K562 (cell line): Measurements from ENCODE around the gene OTULIN. TPM values are rescaled to one million over a fixed set of nuclear protein-coding genes. Genes with fewer than 3 reads are reported as not detected.
A peak's percentile ranks its signal among the peaks of the same experiment; 100 is the strongest.

Experiments used
- ATAC-seq: fragments of 200-7000 bp; cut with Tn5 transposase; 3 replicates; pipeline ENCODE4 v1.9.1; 2020; ENCODE audit warnings: moderate library complexity
- BruUV-seq: library from RNA; stranded (reverse); fragments of 400-500 nt; replicated peaks from 2 replicates; lab custom pipeline; 2021; lab: Mats Ljungman, UMichigan
- CTCF ChIA-PET: fragments of 300-600 bp; formaldehyde crosslinking; extraction: SDS; loops from one replicate; lab custom pipeline; 2021; ENCODE audit warnings: low intra/inter-chr PET ratio; lab: Yijun Ruan, JAX
- POLR2A ChIA-PET: fragments of 300-600, 350-650 bp; sonication (Branson Sonifier 250); formaldehyde crosslinking; extraction: SDS; loops from one replicate; lab custom pipeline; 2021; ENCODE audit warnings: antibody characterized with exemption, inconsistent platforms; lab: Yijun Ruan, JAX
- DNase-seq, 4 experiments: peaks; one replicate each; pipeline versions ENCODE4 v3.0.0 to v3.0.0-alpha.2; 2011 to 2018; ENCODE audit warnings: low spot score in 3 of 4, mixed read lengths in 3 of 4; ENCODE audit errors: extremely low read depth in 1 of 4
- FAIRE-seq: peaks from 2 replicates; lab custom pipeline; 2011; peaks lifted over from hg19 to GRCh38; lab: Jason Lieb, UNC
- H2AFZ ChIP-seq: 2 replicates; pipeline ENCODE4 v1.6.0; 2011; ENCODE audit warnings: low read depth, low read length, control low read depth, inconsistent platforms
- H3K27ac ChIP-seq: fragments of 200-600 bp; 3 replicates; pipeline ENCODE4 v1.8.0; 2011; ENCODE audit warnings: low read depth, mild to moderate bottlenecking, control low read depth, inconsistent platforms, low read length, moderate library complexity, mixed read lengths; ENCODE audit errors: extremely low read depth
- H3K27me3 ChIP-seq, 2 experiments: fragments of 300-600 bp in 1 of 2; 2 replicates in 1 of 2; 3 replicates in 1 of 2; pipeline versions ENCODE4 v1.6.0 to v1.8.0; 2011; ENCODE audit warnings: inconsistent platforms in 2 of 2, low read length in 2 of 2, mild to moderate bottlenecking in 1 of 2, mixed read lengths in 1 of 2, moderate library complexity in 1 of 2; ENCODE audit not compliant: control insufficient read depth in 2 of 2, insufficient read depth in 2 of 2
- H3K36me3 ChIP-seq: fragments of 300-600 bp; 3 replicates; pipeline ENCODE4 v1.8.0; 2011; ENCODE audit warnings: mild to moderate bottlenecking, low read length, inconsistent platforms; ENCODE audit not compliant: control insufficient read depth, insufficient read depth
- H3K4me1 ChIP-seq, 2 experiments: fragments of 200-600 bp in 1 of 2; replicated peaks in 1 of 2; 2 replicates in 1 of 2; 3 replicates in 1 of 2; pipeline versions ENCODE4 v1.5.1 to v1.8.0; 2011; ENCODE audit warnings: inconsistent platforms in 2 of 2, low read length in 2 of 2, mild to moderate bottlenecking in 1 of 2, mixed read lengths in 1 of 2, moderate library complexity in 1 of 2; ENCODE audit not compliant: control insufficient read depth in 2 of 2, insufficient read depth in 2 of 2
- H3K4me2 ChIP-seq: 2 replicates; pipeline ENCODE4 v1.6.1; 2011; ENCODE audit warnings: low read length, control low read depth, inconsistent platforms, mixed read lengths; ENCODE audit not compliant: insufficient read depth
- H3K4me3 ChIP-seq: fragments of 200-600 bp; sonication (generic), shearing (Covaris generic); 2 replicates; pipeline ENCODE4 v1.5.1; 2016; ENCODE audit warnings: control low read depth, inconsistent platforms
- H3K79me2 ChIP-seq: fragments of 200-600 bp; 3 replicates; pipeline ENCODE4 v1.8.0; 2011; ENCODE audit warnings: low read length, inconsistent platforms; ENCODE audit not compliant: control insufficient read depth, insufficient read depth
- H3K9ac ChIP-seq, 2 experiments: 2 replicates each; pipeline versions ENCODE4 v1.6.0 to v1.6.1; 2011; ENCODE audit warnings: low read depth in 2 of 2, low read length in 2 of 2, control low read depth in 1 of 2, inconsistent platforms in 1 of 2, mild to moderate bottlenecking in 1 of 2, mixed read lengths in 1 of 2; ENCODE audit not compliant: insufficient read depth in 1 of 2
- H3K9me1 ChIP-seq: one replicate; pipeline ENCODE4 v1.6.0; 2011; ENCODE audit warnings: inconsistent platforms, mild to moderate bottlenecking, low read length, moderate library complexity; ENCODE audit not compliant: control insufficient read depth, insufficient read depth
- H3K9me3 ChIP-seq: replicated peaks from 2 replicates; pipeline ENCODE4 v1.5.1; 2011; ENCODE audit warnings: low read depth, low read length, inconsistent platforms; ENCODE audit not compliant: control insufficient read depth, insufficient read depth
- H4K20me1 ChIP-seq: replicated peaks from 2 replicates; pipeline ENCODE4 v1.6.1; 2011; ENCODE audit warnings: low read length, inconsistent platforms, mixed read lengths; ENCODE audit not compliant: control insufficient read depth, insufficient read depth
- BHLHE40 ChIP-seq: IDR thresholded peaks from 2 replicates; pipeline ENCODE4 v1.6.1; 2011; ENCODE audit warnings: low read length, improper control_type of control experiment
- BRF1 ChIP-seq: IDR thresholded peaks from 3 replicates; pipeline ENCODE4 v1.6.1; 2011; ENCODE audit warnings: borderline replicate concordance, mild to moderate bottlenecking; ENCODE audit not compliant: insufficient read length; ENCODE audit errors: extremely low read depth
- CEBPG ChIP-seq, 3 experiments: fragments of 200-800 bp in 1 of 3; sonication (Bioruptor generic) in 1 of 3; sonication (generic) in 1 of 3; formaldehyde crosslinking in 1 of 3; IDR thresholded peaks in 2 of 3; conservative IDR thresholded peaks in 1 of 3; 2 replicates each; pipeline versions ENCODE4 v1.6.1 to v1.8.0; 2016 to 2022; ENCODE audit warnings: missing compliant biosample characterization in 2 of 3, missing genetic modification characterization in 2 of 3, mild to moderate bottlenecking in 1 of 3, missing genetic modification reagents in 1 of 3
- MAFK ChIP-seq: IDR thresholded peaks from 2 replicates; pipeline ENCODE4 v1.6.1; 2011; ENCODE audit warnings: low read length, improper control_type of control experiment
- RBM39 ChIP-seq: fragments of 200-400 bp; formaldehyde crosslinking; optimal IDR thresholded peaks from 2 replicates; pipeline ENCODE3; 2018; ENCODE audit warnings: low read depth, low read length
- RCOR1 ChIP-seq, 2 experiments: IDR thresholded peaks; 2 replicates each; pipeline ENCODE4 v1.6.1; 2012; ENCODE audit warnings: low read depth in 2 of 2, low read length in 2 of 2, borderline replicate concordance in 1 of 2, improper control_type of control experiment in 1 of 2
- SP1 ChIP-seq: sonication (generic); formaldehyde crosslinking; IDR thresholded peaks from 2 replicates; pipeline ENCODE4 v1.8.1; 2022; ENCODE audit warnings: mild to moderate bottlenecking, missing genetic modification reagents
- TEAD1 ChIP-seq, 2 experiments: fragments of 450-650 bp in 1 of 2; sonication (generic) in 1 of 2; formaldehyde crosslinking; IDR thresholded peaks; 2 replicates each; pipeline versions ENCODE4 v1.4.0 to v1.8.0; 2020 to 2022; ENCODE audit warnings: mild to moderate bottlenecking in 2 of 2, missing genetic modification reagents in 1 of 2
- XRCC3 ChIP-seq: fragments of 450-650 bp; IDR thresholded peaks from 2 replicates; pipeline ENCODE4 v1.6.1; 2017; ENCODE audit warnings: mild to moderate bottlenecking, moderate library complexity
- ZNF146 ChIP-seq: IDR thresholded peaks from one replicate; pipeline ENCODE4 v1.6.1; 2018; ENCODE audit warnings: missing compliant biosample characterization; ENCODE audit not compliant: unreplicated experiment
- WGBS: fragments of 100-300 bp; shearing (Covaris generic); methylation state at CpG from one replicate; pipeline ENCODE4 v1.1.6; 2016; ENCODE audit warnings: low coverage, mixed read lengths; ENCODE audit not compliant: insufficient coverage; ENCODE audit errors: missing lambda C conversion rate; 5-methylcytosine and 5-hydroxymethylcytosine counted together
- in situ Hi-C: fragments of 300-500 bp; cut with MboI; formaldehyde crosslinking; loops from 4 replicates; pipeline ENCODE4 v1.15.0; 2018; ENCODE audit warnings: inconsistent platforms, mixed read lengths
- intact Hi-C: fragments of 100-400 bp; cut with micrococcal nuclease; formaldehyde crosslinking; loops from 2 replicates; pipeline ENCODE4 v1.14.2; 2022
- polyA plus RNA-seq, 8 experiments: library from polyadenylated mRNA; depleted of rRNA in 4 of 8; stranded (reverse) in 5 of 8; unstranded in 3 of 8; fragments of >200 nt; fragmentation: Nextera tagmentation in 2 of 8; fragmentation: Illumina TruSeq in 1 of 8; extraction: Ambion mirVana in 2 of 8; extraction: Trizol in 1 of 8; gene quantifications; 2 replicates each; pipeline versions ENCODE4 v1.2.1 to v1.2.3, GENCODE V29; 2011 to 2014; ENCODE audit warnings: inconsistent platforms in 1 of 8, missing spikeins in 1 of 8
- total RNA-seq, 7 experiments: library from RNA; depleted of rRNA in 6 of 7; stranded (reverse); fragments of >200 nt in 6 of 7; fragmentation: Illumina TruSeq in 2 of 7; extraction: Trizol in 2 of 7; gene quantifications; 2 replicates each; pipeline versions ENCODE4 v1.2.1 to v1.2.3, GENCODE V29; 2011 to 2021; ENCODE audit warnings: low replicate concordance in 1 of 7
- TF ChIP-seq, protein P1 (sequence below): sonication (generic); IDR thresholded peaks from 2 replicates; pipeline ENCODE4 v1.6.1; 2016
- TF ChIP-seq, protein P2 (sequence below), 2 experiments: fragments of 450-650 bp; conservative IDR thresholded peaks; 2 replicates each; pipeline ENCODE4 v1.6.1; 2017; ENCODE audit warnings: mild to moderate bottlenecking in 2 of 2, moderate library complexity in 2 of 2

OTULIN gene
- total and polyA plus RNA-seq, 9 of the 15 experiments (the other 6 are each of a cell fraction or from before 2014, with no cell fraction given): 3.3 to 33.6 (median 20.1) TPM

DNA sequence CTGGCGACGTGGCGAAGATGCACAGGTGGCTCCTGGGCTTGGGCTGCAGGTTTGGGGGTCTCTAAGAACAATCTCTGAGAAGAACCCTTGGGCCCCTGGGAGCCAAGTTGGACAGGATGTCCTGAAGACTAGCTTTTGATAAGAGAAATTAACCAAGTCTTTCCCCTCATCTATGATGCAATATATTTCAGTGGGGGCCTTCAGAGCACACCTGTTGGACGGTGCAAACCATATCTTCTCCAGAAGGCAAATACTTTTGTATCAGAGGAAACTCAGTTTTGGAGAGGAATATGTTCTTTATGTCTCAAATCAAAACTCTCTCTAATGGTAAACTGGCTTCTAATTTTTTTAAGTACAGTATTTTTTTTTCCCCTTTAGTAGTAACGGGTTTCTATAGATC lies 28.6 kb downstream of the OTULIN start:
- no TSS peak for BruUV-seq
- POLR2A ChIA-PET: no interaction called here
- Histone ChIP-seq H3K27me3 (no peaks in the 10 kb centered on the region), H3K79me2 (0 out of 3 replicates have a peak, but pooled peaks cover 6% of the 10 kb centered on the region), H2AFZ (no peak overlapping the region), H3K27ac (no peak overlapping the region), H3K4me1 (peaks cover 7 to 23% of the 10 kb centered on the region in 2 experiments; a peak in 4 of 5 replicates), H3K9me3 (no peaks in the 10 kb centered on the region), H3K4me3 (no peak overlapping the region), H3K36me3 (peaks cover 96% of the 10 kb centered on the region), H3K4me2 (no peak overlapping the region), H3K9ac (no peak overlapping the region), H4K20me1 (no peaks in the 10 kb centered on the region), H3K9me1 (no peaks in the 10 kb centered on the region)
- CTCF ChIA-PET: interaction anchor here (1.2 kb wide), 1 partner anchor 35 kb away, joined by 3 read pairs; no protein-coding TSS in a partner anchor
- DNase-seq (no peak), FAIRE-seq (no peak), ATAC-seq (no peak)
- in situ Hi-C loops (no loop called here), intact Hi-C loops (no loop called here)
- WGBS: 95% methylated on average over 5 of the region's 5 CpGs
- TF ChIP-seq ZNF146 (CRISPR knock-in tag): no peak
- TF ChIP-seq CEBPG (CRISPR knock-in tag; IDR thresholded peaks at IDR 0.05): no peak
- peak in 1 of 2 experiments; percentile 46; a peak in 2 of 4 replicates for TF ChIP-seq CEBPG (tag; conservative IDR thresholded peaks at IDR 0.05 in 1 of 2, IDR thresholded peaks at IDR 0.05 in 1 of 2)

DNA sequence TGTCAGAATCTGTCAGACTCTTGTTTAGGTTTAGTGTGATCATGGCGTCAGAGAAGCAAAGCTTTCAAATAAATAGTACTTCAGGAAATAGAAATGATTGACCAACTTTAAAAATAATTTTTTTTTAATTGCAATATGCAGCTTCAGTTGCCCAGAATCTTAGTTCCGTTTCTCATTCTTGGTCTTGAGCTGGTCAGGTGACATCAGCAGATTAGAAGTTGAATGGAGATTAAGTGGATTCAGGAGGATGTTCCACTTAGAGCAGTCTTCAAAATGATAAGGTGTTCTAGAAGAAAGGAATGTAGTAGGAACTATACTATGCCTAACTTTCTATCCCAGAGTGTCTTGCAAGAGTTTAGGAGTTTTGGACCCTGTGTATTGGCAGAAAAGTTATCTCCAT lies 30.6 kb downstream of the OTULIN start:
- ChIA-PET POLR2A (interaction anchor here (0.6 to 1.8 kb wide), 3 partner anchors 9 to 210 kb away, joined by 3 to 6 read pairs (median 4); no protein-coding TSS in a partner anchor), CTCF (no interaction called here)
- Histone ChIP-seq H3K9ac (no peak overlapping the region), H3K79me2 (0 out of 3 replicates have a peak, but pooled peaks cover 6% of the 10 kb centered on the region), H4K20me1 (no peaks in the 10 kb centered on the region), H3K4me1 (peaks cover 7 to 35% of the 10 kb centered on the region in 2 experiments; a peak in 4 of 5 replicates), H3K27me3 (no peaks in the 10 kb centered on the region), H3K9me1 (peaks cover 3% of the 10 kb centered on the region), H3K27ac (peak overlapping the region; percentile 52; the same call in 2 of the 3 replicates), H3K4me3 (no peak overlapping the region), H2AFZ (no peak overlapping the region), H3K4me2 (peak overlapping the region; percentile 7; the same call in 1 of the 2 replicates), H3K36me3 (peaks cover 96% of the 10 kb centered on the region), H3K9me3 (no peaks in the 10 kb centered on the region)
- intact Hi-C loops: no loop called here
- in situ Hi-C loops: no loop called here
- peak in 2 of 4 experiments; percentile 25 to 43 for DNase-seq
- WGBS: 12% methylated on average over 2 of the region's 2 CpGs
- FAIRE-seq: peak; percentile 32
- ATAC-seq: peak; percentile 29
- no TSS peak for BruUV-seq
- TF ChIP-seq RCOR1 (IDR thresholded peaks at IDR 0.05; ENCODE audit: borderline replicate concordance in 1 of 2, low read depth in 2 of 2, low read length in 2 of 2) (peak in 1 of 2 experiments; percentile 51; a peak in 1 of 4 replicates), TEAD1 (CRISPR knock-in tag; IDR thresholded peaks at IDR 0.05) (0 out of 4 replicates have a peak, but pooled peaks of 1 of the 2 experiments have one; percentile 19), RBM39 (no peak), BRF1 (no peak), MAFK (0 out of 2 replicates have a peak, but pooled peaks have one; percentile 27), XRCC3 (no peak), SP1 (CRISPR knock-in tag) (no peak), BHLHE40 (peak; percentile 65)
- TF ChIP-seq, protein P1, sequence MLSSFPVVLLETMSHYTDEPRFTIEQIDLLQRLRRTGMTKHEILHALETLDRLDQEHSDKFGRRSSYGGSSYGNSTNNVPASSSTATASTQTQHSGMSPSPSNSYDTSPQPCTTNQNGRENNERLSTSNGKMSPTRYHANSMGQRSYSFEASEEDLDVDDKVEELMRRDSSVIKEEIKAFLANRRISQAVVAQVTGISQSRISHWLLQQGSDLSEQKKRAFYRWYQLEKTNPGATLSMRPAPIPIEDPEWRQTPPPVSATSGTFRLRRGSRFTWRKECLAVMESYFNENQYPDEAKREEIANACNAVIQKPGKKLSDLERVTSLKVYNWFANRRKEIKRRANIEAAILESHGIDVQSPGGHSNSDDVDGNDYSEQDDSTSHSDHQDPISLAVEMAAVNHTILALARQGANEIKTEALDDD: no peak
- TF ChIP-seq, protein P2, sequence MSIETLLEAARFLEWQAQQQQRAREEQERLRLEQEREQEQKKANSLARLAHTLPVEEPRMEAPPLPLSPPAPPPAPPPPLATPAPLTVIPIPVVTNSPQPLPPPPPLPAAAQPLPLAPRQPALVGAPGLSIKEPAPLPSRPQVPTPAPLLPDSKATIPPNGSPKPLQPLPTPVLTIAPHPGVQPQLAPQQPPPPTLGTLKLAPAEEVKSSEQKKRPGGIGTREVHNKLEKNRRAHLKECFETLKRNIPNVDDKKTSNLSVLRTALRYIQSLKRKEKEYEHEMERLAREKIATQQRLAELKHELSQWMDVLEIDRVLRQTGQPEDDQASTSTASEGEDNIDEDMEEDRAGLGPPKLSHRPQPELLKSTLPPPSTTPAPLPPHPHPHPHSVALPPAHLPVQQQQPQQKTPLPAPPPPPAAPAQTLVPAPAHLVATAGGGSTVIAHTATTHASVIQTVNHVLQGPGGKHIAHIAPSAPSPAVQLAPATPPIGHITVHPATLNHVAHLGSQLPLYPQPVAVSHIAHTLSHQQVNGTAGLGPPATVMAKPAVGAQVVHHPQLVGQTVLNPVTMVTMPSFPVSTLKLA (conservative IDR thresholded peaks at IDR 0.05): 0 out of 4 replicates have a peak, but pooled peaks of 1 of the 2 experiments have one; percentile 7
